A549 (cell line): Measurements from ENCODE around the gene TMEM171. TPM values are rescaled to one million over a fixed set of nuclear protein-coding genes. Genes with fewer than 3 reads are reported as not detected.

Experiments used
- ATAC-seq, 2 experiments: fragments of 200-7000 bp in 1 of 2; fragments of >200 bp in 1 of 2; cut with Nextera tagmentation in 1 of 2; cut with Tn5 transposase in 1 of 2; 3 replicates each; pipeline versions ENCODE4 v1.8.0 to v1.9.1; 2018 to 2020; ENCODE audit warnings: mild to moderate bottlenecking in 1 of 2, moderate library complexity in 1 of 2
- CTCF ChIA-PET: fragments of 300-600 bp; sonication (Branson Sonifier 250); formaldehyde crosslinking; extraction: SDS; loops from one replicate; lab custom pipeline; 2021; ENCODE audit warnings: antibody characterized with exemption, inconsistent platforms; lab: Yijun Ruan, JAX
- POLR2A ChIA-PET: fragments of 350-600 bp; formaldehyde crosslinking; extraction: SDS; loops from one replicate; lab custom pipeline; 2021; ENCODE audit warnings: antibody characterized with exemption, inconsistent platforms; lab: Yijun Ruan, JAX
- DNase-seq, 2 experiments: peaks; one replicate each; pipeline versions ENCODE4 v3.0.0 to v3.0.0-alpha.2; 2011 to 2016; ENCODE audit warnings: low read depth in 1 of 2, low spot score in 1 of 2
- FAIRE-seq: peaks from 2 replicates; lab custom pipeline; 2011; peaks lifted over from hg19 to GRCh38; lab: Jason Lieb, UNC
- H3K27ac ChIP-seq, 2 experiments: fragments of >200 bp; sonication (Bioruptor Twin); formaldehyde crosslinking; 3 replicates each; pipeline ENCODE4 v1.5.1; 2016 to 2017
- H3K4me1 ChIP-seq: fragments of >200 bp; sonication (Bioruptor Twin); formaldehyde crosslinking; 3 replicates; pipeline ENCODE4 v1.6.1; 2016
- H3K4me2 ChIP-seq: fragments of >200 bp; sonication (Bioruptor Twin); formaldehyde crosslinking; 3 replicates; pipeline ENCODE4 v1.6.1; 2016
- H3K4me3 ChIP-seq: fragments of >200 bp; sonication (Bioruptor Twin); formaldehyde crosslinking; 3 replicates; pipeline ENCODE4 v1.5.1; 2016
- H3K9me3 ChIP-seq: fragments of >200 bp; sonication (Bioruptor Twin); formaldehyde crosslinking; 3 replicates; pipeline ENCODE4 v1.6.1; 2016
- CEBPB ChIP-seq, 2 experiments: fragments of >200 bp in 1 of 2; sonication (Bioruptor Twin) in 1 of 2; formaldehyde crosslinking in 1 of 2; IDR thresholded peaks; 2 replicates each; pipeline ENCODE4 v1.6.1; 2012 to 2016
- CHD4 ChIP-seq: fragments of 200-600 bp; sonication (generic); IDR thresholded peaks from 2 replicates; pipeline ENCODE4 v1.6.1; 2016; ENCODE audit warnings: antibody characterized with exemption, mild to moderate bottlenecking, borderline replicate concordance
- CTCF ChIP-seq: fragments of >200 bp; sonication (Bioruptor Twin); formaldehyde crosslinking; IDR thresholded peaks from 3 replicates; pipeline ENCODE4 v1.5.1; 2016
- EHF ChIP-seq: fragments of 250-450 bp; sonication (Bioruptor Pico); IDR thresholded peaks from 2 replicates; pipeline ENCODE4 v1.5.0; 2020; ENCODE audit warnings: mild to moderate bottlenecking
- EHMT2 ChIP-seq: fragments of 200-600 bp; sonication (generic); IDR thresholded peaks from 2 replicates; pipeline ENCODE4 v1.6.1; 2016; ENCODE audit warnings: antibody characterized with exemption, low read depth, mild to moderate bottlenecking, moderate library complexity
- EP300 ChIP-seq, 2 experiments: fragments of >200 bp; sonication (Bioruptor Twin); formaldehyde crosslinking; IDR thresholded peaks; 2 replicates in 1 of 2; 3 replicates in 1 of 2; pipeline ENCODE4 v1.6.1; 2016 to 2017
- FOSB ChIP-seq: fragments of 250-450 bp; sonication (Bioruptor Pico); IDR thresholded peaks from 2 replicates; pipeline ENCODE4 v1.5.0; 2020; ENCODE audit warnings: mild to moderate bottlenecking, moderate library complexity
- FOSL2 ChIP-seq, 2 experiments: fragments of 450-650 bp in 1 of 2; fragments of >200 bp in 1 of 2; sonication (Bioruptor Twin) in 1 of 2; formaldehyde crosslinking; IDR thresholded peaks; 2 replicates each; pipeline versions ENCODE4 v1.5.0 to v1.6.1; 2016 to 2020; ENCODE audit warnings: mild to moderate bottlenecking in 1 of 2, moderate library complexity in 1 of 2
- FOXS1 ChIP-seq: fragments of 250-450 bp; sonication (Bioruptor Pico); IDR thresholded peaks from 2 replicates; pipeline ENCODE4 v1.5.0; 2020; ENCODE audit warnings: mild to moderate bottlenecking, moderate library complexity
- HDAC2 ChIP-seq: fragments of 200-600 bp; sonication (generic); IDR thresholded peaks from 2 replicates; pipeline ENCODE4 v1.6.1; 2016
- HEYL ChIP-seq: fragments of 250-450 bp; sonication (Bioruptor Pico); IDR thresholded peaks from 2 replicates; pipeline ENCODE4 v1.8.0; 2021; ENCODE audit warnings: mild to moderate bottlenecking, moderate library complexity
- KDM1A ChIP-seq: fragments of 200-600 bp; sonication (generic); IDR thresholded peaks from 2 replicates; pipeline ENCODE4 v1.6.1; 2016; ENCODE audit warnings: low read depth, mild to moderate bottlenecking
- KDM5A ChIP-seq: fragments of 200-600 bp; sonication (generic); IDR thresholded peaks from 2 replicates; pipeline ENCODE4 v1.6.1; 2016; ENCODE audit warnings: antibody characterized with exemption, mild to moderate bottlenecking
- MAFK ChIP-seq: fragments of 450-650 bp; IDR thresholded peaks from 2 replicates; pipeline ENCODE4 v1.6.1; 2014; ENCODE audit not compliant: partially characterized antibody
- NFE2L2 ChIP-seq: fragments of 150-350 bp; conservative IDR thresholded peaks from 2 replicates; pipeline ENCODE4 v1.6.1; 2014; ENCODE audit warnings: low read length
- POLR2A ChIP-seq: IDR thresholded peaks from 2 replicates; pipeline ENCODE4 v1.6.1; 2012; ENCODE audit warnings: mild to moderate bottlenecking, low read length
- RCOR1 ChIP-seq: fragments of 150-350 bp; IDR thresholded peaks from 2 replicates; pipeline ENCODE4 v1.6.1; 2014; ENCODE audit warnings: antibody characterized with exemption, low read length, low read depth
- REST ChIP-seq: fragments of 200-600 bp; sonication (generic); IDR thresholded peaks from 2 replicates; pipeline ENCODE4 v1.6.1; 2016; ENCODE audit warnings: antibody characterized with exemption, mild to moderate bottlenecking, moderate library complexity
- SMC3 ChIP-seq: fragments of >200 bp; sonication (Bioruptor Twin); formaldehyde crosslinking; IDR thresholded peaks from 3 replicates; pipeline ENCODE4 v1.6.1; 2018; ENCODE audit warnings: inconsistent platforms
- TFCP2L1 ChIP-seq: fragments of 250-450 bp; sonication (Bioruptor Pico); IDR thresholded peaks from 2 replicates; pipeline ENCODE4 v1.5.0; 2021; ENCODE audit warnings: mild to moderate bottlenecking
- WGBS: methylation state at CpG from one replicate; pipeline ENCODE4 v1.1.6; 2017; ENCODE audit errors: missing lambda C conversion rate; 5-methylcytosine and 5-hydroxymethylcytosine counted together
- polyA plus RNA-seq, 4 experiments: library from polyadenylated mRNA; depleted of rRNA in 3 of 4; stranded (reverse); fragments of >200 nt; fragmentation: RNase III in 1 of 4; extraction: RNeasy Plus Mini Kit Qiagen cat#74134 plus additional on column Dnase treatment in 1 of 4; gene quantifications; 2 replicates in 3 of 4; 3 replicates in 1 of 4; pipeline ENCODE4 v1.2.3, GENCODE V29; 2011 to 2017
- TF ChIP-seq, protein P1 (sequence below): fragments of 250-450 bp; sonication (Bioruptor Pico); IDR thresholded peaks from 2 replicates; pipeline ENCODE4 v1.5.0; 2021; ENCODE audit warnings: mild to moderate bottlenecking, moderate library complexity, borderline replicate concordance
- TF ChIP-seq, protein P2 (sequence below): IDR thresholded peaks from 2 replicates; pipeline ENCODE4 v1.6.1; 2012
- TF ChIP-seq, protein P3 (sequence below): fragments of >200 bp; sonication (Bioruptor Twin); formaldehyde crosslinking; IDR thresholded peaks from 3 replicates; pipeline ENCODE4 v1.6.1; 2016

TMEM171 gene
- polyA plus RNA-seq, 2 of the 4 experiments (the other 2 are of a cell fraction), result 1.5 to 6.7 TPM

DNA sequence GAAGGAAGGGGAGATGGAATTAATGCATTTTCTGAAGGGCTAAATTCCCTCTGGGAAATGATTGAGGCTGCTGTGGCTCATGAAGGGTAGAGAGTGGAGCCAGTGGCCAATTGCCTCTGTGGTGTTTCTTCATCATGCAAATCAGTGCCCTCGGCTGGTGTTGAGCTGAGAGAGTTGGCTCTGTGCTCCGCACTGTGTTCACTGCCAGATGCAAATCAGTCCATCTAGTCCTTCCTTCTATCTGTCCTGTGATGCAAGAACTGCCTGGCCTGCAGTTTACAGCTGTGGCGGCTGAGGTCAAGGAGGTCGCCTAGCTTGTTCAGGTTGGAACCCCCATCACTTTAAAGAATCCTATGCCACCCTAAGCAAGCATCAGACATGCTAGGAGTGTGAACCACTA lies 6.0 kb downstream of the TMEM171 start:
- H3K9me3 ChIP-seq, result no peaks in the 10 kb centered on the region
- no peak for TF ChIP-seq SMC3
- 91% methylated on average over 3 of the region's 4 CpGs for WGBS
- peaks cover 9% of the 10 kb centered on the region; the same call in 2 of the 3 replicates for H3K4me1 ChIP-seq
- no peak overlapping the region for H3K27ac ChIP-seq
- no peak overlapping the region for H3K4me3 ChIP-seq
- POLR2A ChIA-PET, result no interaction called here
- H3K4me2 ChIP-seq, result no peak overlapping the region
- DNase-seq (no peak), ATAC-seq (no peak), FAIRE-seq (no peak)
- CTCF ChIA-PET, result interaction anchor here (0.9 to 2.0 kb wide), 4 partner anchors 14 to 90 kb away, joined by 3 to 6 read pairs (median 4); no protein-coding TSS in a partner anchor

DNA sequence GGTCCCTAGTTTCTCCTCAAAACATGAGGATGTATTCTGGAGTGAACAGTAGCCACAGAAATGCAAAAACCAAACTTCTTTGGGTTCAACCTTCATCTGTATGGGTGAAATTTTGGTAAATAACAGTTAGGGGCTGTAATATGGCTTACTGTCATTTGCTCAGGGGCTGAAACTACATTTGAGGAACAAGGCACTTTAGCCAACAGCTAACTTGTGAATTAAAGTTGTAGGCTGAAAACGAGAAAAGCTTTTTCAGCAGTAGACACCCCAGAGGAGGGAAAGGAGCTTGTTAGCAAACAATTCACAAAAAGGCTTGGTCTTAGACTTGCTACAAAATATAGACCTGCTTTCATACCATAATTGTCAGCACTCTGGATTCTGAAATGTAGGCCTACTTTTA lies 6.6 kb downstream of the TMEM171 start:
- no peak for DNase-seq
- no peak overlapping the region for H3K4me2 ChIP-seq
- no peaks in the 10 kb centered on the region for H3K9me3 ChIP-seq
- no peak overlapping the region for H3K4me3 ChIP-seq
- CTCF ChIA-PET, result interaction anchor here (0.9 to 2.0 kb wide), 4 partner anchors 15 to 90 kb away, joined by 3 to 6 read pairs (median 4); no protein-coding TSS in a partner anchor
- no peak for TF ChIP-seq EP300 (IDR thresholded peaks at IDR 0.05)
- TF ChIP-seq, all 56 proteins: peak for 0
- FAIRE-seq (no peak), ATAC-seq (no peak)
- POLR2A ChIA-PET, result no interaction called here
- 63% methylated on average over 1 of the region's 1 CpG for WGBS
- Histone ChIP-seq H3K4me1 (peaks cover 5% of the 10 kb centered on the region; the same call in 2 of the 3 replicates), H3K27ac (no peak overlapping the region)

- 83% methylated on average over 5 of the region's 5 CpGs for WGBS
- ChIA-PET POLR2A (no interaction called here), CTCF (no interaction called here)
- ATAC-seq (no peak), DNase-seq (no peak), FAIRE-seq (no peak)
- Histone ChIP-seq H3K9me3 (no peaks in the 10 kb centered on the region), H3K27ac (no peak overlapping the region), H3K4me3 (no peak overlapping the region), H3K4me1 (no peaks in the 10 kb centered on the region; the same call in 2 of the 3 replicates), H3K4me2 (no peak overlapping the region)
- TF ChIP-seq HEYL (no peak), POLR2A (no peak), NFE2L2 (no peak), TFCP2L1 (no peak), RCOR1 (no peak), EHMT2 (no peak), EHF (CRISPR knock-in tag) (no peak), FOSB (CRISPR knock-in tag) (no peak), CEBPB (IDR thresholded peaks at IDR 0.05) (no peak), MAFK (no peak), HDAC2 (no peak)
- TF ChIP-seq, protein P1, sequence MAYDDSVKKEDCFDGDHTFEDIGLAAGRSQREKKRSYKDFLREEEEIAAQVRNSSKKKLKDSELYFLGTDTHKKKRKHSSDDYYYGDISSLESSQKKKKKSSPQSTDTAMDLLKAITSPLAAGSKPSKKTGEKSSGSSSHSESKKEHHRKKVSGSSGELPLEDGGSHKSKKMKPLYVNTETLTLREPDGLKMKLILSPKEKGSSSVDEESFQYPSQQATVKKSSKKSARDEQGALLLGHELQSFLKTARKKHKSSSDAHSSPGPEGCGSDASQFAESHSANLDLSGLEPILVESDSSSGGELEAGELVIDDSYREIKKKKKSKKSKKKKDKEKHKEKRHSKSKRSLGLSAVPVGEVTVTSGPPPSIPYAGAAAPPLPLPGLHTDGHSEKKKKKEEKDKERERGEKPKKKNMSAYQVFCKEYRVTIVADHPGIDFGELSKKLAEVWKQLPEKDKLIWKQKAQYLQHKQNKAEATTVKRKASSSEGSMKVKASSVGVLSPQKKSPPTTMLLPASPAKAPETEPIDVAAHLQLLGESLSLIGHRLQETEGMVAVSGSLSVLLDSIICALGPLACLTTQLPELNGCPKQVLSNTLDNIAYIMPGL (CRISPR knock-in tag), result no peak
- TF ChIP-seq, protein P2, sequence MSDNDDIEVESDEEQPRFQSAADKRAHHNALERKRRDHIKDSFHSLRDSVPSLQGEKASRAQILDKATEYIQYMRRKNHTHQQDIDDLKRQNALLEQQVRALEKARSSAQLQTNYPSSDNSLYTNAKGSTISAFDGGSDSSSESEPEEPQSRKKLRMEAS, result no peak
Observed at GRCh38 chr5:73129143-73129542, 8.8 kb downstream of the TMEM171 start.

GRCh38 chr5:73130811-73131210 lies 10.4 kb downstream of the TMEM171 start:
- FAIRE-seq (no peak), DNase-seq (no peak), ATAC-seq (no peak)
- Histone ChIP-seq H3K27ac (no peak overlapping the region), H3K4me1 (no peaks in the 10 kb centered on the region; the same call in 2 of the 3 replicates), H3K9me3 (no peaks in the 10 kb centered on the region), H3K4me2 (no peak overlapping the region), H3K4me3 (no peak overlapping the region)
- POLR2A ChIA-PET, result no interaction called here
- TF ChIP-seq CHD4, result no peak
- TF ChIP-seq, protein P3, sequence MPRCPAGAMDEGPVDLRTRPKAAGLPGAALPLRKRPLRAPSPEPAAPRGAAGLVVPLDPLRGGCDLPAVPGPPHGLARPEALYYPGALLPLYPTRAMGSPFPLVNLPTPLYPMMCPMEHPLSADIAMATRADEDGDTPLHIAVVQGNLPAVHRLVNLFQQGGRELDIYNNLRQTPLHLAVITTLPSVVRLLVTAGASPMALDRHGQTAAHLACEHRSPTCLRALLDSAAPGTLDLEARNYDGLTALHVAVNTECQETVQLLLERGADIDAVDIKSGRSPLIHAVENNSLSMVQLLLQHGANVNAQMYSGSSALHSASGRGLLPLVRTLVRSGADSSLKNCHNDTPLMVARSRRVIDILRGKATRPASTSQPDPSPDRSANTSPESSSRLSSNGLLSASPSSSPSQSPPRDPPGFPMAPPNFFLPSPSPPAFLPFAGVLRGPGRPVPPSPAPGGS, result no peak
- TF ChIP-seq KDM5A, result no peak
- TF ChIP-seq KDM1A, result no peak
- TF ChIP-seq CTCF, result no peak
- no peak for TF ChIP-seq REST
- TF ChIP-seq FOSL2 (IDR thresholded peaks at IDR 0.05), result no peak
- no peak for TF ChIP-seq FOSL2 (CRISPR knock-in tag; IDR thresholded peaks at IDR 0.05)
- no peak for TF ChIP-seq FOXS1 (CRISPR knock-in tag)
- WGBS, result 86% methylated on average over 1 of the region's 1 CpG
- CTCF ChIA-PET, result interaction anchor here (0.9 to 1.5 kb wide), 4 partner anchors 47 to 324 kb away, joined by 3 to 4 read pairs (median 3); no protein-coding TSS in a partner anchor
